H9 (cell line): ENCODE data around the gene TMEM208. TPM values are rescaled to one million over a fixed set of nuclear protein-coding genes. Genes with fewer than 3 reads are reported as not detected.

ENCODE experiments used
- DNase-seq: peaks from one replicate; pipeline ENCODE4 v3.0.0-alpha.2; 2017
- H2AFZ ChIP-seq: one replicate; pipeline ENCODE4 v1.6.1; 2013; ENCODE audit warnings: mild to moderate bottlenecking, low read length, control low read depth, moderate library complexity
- H2AK5ac ChIP-seq: 2 replicates; pipeline ENCODE4 v1.6.1; 2013; ENCODE audit warnings: low read length, control low read depth, mixed read lengths; ENCODE audit not compliant: insufficient read length
- H2BK120ac ChIP-seq: one replicate; pipeline ENCODE4 v1.6.1; 2013; ENCODE audit warnings: low read depth, mild to moderate bottlenecking, low read length, control low read depth, inconsistent platforms; ENCODE audit not compliant: poor library complexity, severe bottlenecking
- H2BK12ac ChIP-seq: 2 replicates; pipeline ENCODE4 v1.6.1; 2013; ENCODE audit warnings: low read length, control low read depth, mixed read lengths, low read depth; ENCODE audit not compliant: insufficient read length
- H2BK15ac ChIP-seq: 2 replicates; pipeline ENCODE4 v1.6.1; 2013; ENCODE audit warnings: low read depth, low read length, control low read depth
- H2BK20ac ChIP-seq: one replicate; pipeline ENCODE4 v1.6.1; 2013; ENCODE audit warnings: low read depth, mild to moderate bottlenecking, low read length, control low read depth, inconsistent platforms; ENCODE audit not compliant: poor library complexity, severe bottlenecking
- H2BK5ac ChIP-seq: 2 replicates; pipeline ENCODE4 v1.6.1; 2013; ENCODE audit warnings: low read length, control low read depth, mixed read lengths; ENCODE audit not compliant: insufficient read length
- H3K14ac ChIP-seq: 2 replicates; pipeline ENCODE4 v1.6.1; 2013; ENCODE audit warnings: low read length, control low read depth; ENCODE audit not compliant: insufficient read depth
- H3K18ac ChIP-seq: 2 replicates; pipeline ENCODE4 v1.6.1; 2013; ENCODE audit warnings: low read depth, mild to moderate bottlenecking, mixed read lengths, low read length, control low read depth; ENCODE audit not compliant: insufficient read length
- H3K23ac ChIP-seq: 2 replicates; pipeline ENCODE4 v1.6.1; 2013; ENCODE audit warnings: low read length, control low read depth, mixed read lengths, low read depth; ENCODE audit not compliant: insufficient read length
- H3K23me2 ChIP-seq: 2 replicates; pipeline ENCODE4 v1.6.1; 2013; ENCODE audit warnings: low read depth, mild to moderate bottlenecking, mixed read lengths, low read length, control low read depth; ENCODE audit not compliant: insufficient read length, poor library complexity, severe bottlenecking
- H3K27ac ChIP-seq: 2 replicates; pipeline ENCODE4 v1.5.1; 2013; ENCODE audit warnings: low read length, control low read depth, mixed read lengths, low read depth; ENCODE audit not compliant: insufficient read length
- H3K27me3 ChIP-seq: 2 replicates; pipeline ENCODE4 v1.6.1; 2013; ENCODE audit warnings: low read length, control low read depth, inconsistent platforms; ENCODE audit not compliant: insufficient read depth
- H3K4ac ChIP-seq: 2 replicates; pipeline ENCODE4 v1.6.1; 2013; ENCODE audit warnings: low read depth, mild to moderate bottlenecking, control low read depth, inconsistent platforms, low read length, moderate library complexity
- H3K4me1 ChIP-seq: 2 replicates; pipeline ENCODE4 v1.6.1; 2013; ENCODE audit warnings: low read length, control low read depth, inconsistent platforms; ENCODE audit not compliant: insufficient read depth
- H3K4me2 ChIP-seq: 2 replicates; pipeline ENCODE4 v1.6.1; 2013; ENCODE audit warnings: low read length, control low read depth, mixed read lengths; ENCODE audit not compliant: insufficient read length, insufficient read depth
- H3K56ac ChIP-seq: 2 replicates; pipeline ENCODE4 v1.6.1; 2013; ENCODE audit warnings: low read depth, mild to moderate bottlenecking, mixed read lengths, low read length, control low read depth; ENCODE audit not compliant: insufficient read length
- H3K79me1 ChIP-seq: 2 replicates; pipeline ENCODE4 v1.6.1; 2013; ENCODE audit warnings: low read depth, mild to moderate bottlenecking, moderate library complexity, low read length, control low read depth, inconsistent platforms; ENCODE audit not compliant: insufficient read depth, poor library complexity, severe bottlenecking
- H3K79me2 ChIP-seq: 2 replicates; pipeline ENCODE4 v1.6.1; 2013; ENCODE audit warnings: low read length, control low read depth, inconsistent platforms; ENCODE audit not compliant: insufficient read depth
- H3K9ac ChIP-seq: 2 replicates; pipeline ENCODE4 v1.6.1; 2013; ENCODE audit warnings: low read length, control low read depth, mixed read lengths; ENCODE audit not compliant: insufficient read length; ENCODE audit errors: extremely low read depth
- H3K9me3 ChIP-seq: one replicate; pipeline ENCODE4 v1.6.1; 2013; ENCODE audit warnings: low read depth, low read length, inconsistent platforms; ENCODE audit not compliant: control insufficient read depth
- H3T11ph ChIP-seq: one replicate; pipeline ENCODE4 v1.6.1; 2013; ENCODE audit warnings: mild to moderate bottlenecking, low read length, control low read depth, inconsistent platforms
- H4K20me1 ChIP-seq: one replicate; pipeline ENCODE4 v1.6.1; 2013; ENCODE audit not compliant: control insufficient read depth, insufficient read length, insufficient read depth
- H4K5ac ChIP-seq: 2 replicates; pipeline ENCODE4 v1.6.1; 2013; ENCODE audit warnings: low read depth, mild to moderate bottlenecking, mixed read lengths, low read length, control low read depth; ENCODE audit not compliant: insufficient read length
- H4K8ac ChIP-seq: replicated peaks from 2 replicates; pipeline ENCODE4 v1.6.1; 2013; ENCODE audit warnings: low read length, control low read depth, mixed read lengths, low read depth; ENCODE audit not compliant: insufficient read length
- H4K91ac ChIP-seq: 2 replicates; pipeline ENCODE4 v1.6.1; 2013; ENCODE audit warnings: low read depth, mild to moderate bottlenecking, moderate library complexity, mixed read lengths, low read length, control low read depth; ENCODE audit not compliant: insufficient read length
- H3K27ac Mint-ChIP-seq, 3 experiments: 2 replicates in 2 of 3; 3 replicates in 1 of 3; pipeline ENCODE4 v1.8.0; 2020 to 2021; ENCODE audit warnings: mixed read lengths in 3 of 3, mild to moderate bottlenecking in 1 of 3, moderate library complexity in 1 of 3
- H3K27me3 Mint-ChIP-seq: 2 replicates; pipeline ENCODE4 v1.8.0; 2021; ENCODE audit warnings: low read depth, mild to moderate bottlenecking, moderate library complexity, mixed read lengths
- H3K36me3 Mint-ChIP-seq, 3 experiments: 2 replicates in 2 of 3; 3 replicates in 1 of 3; pipeline ENCODE4 v1.8.0; 2020 to 2021; ENCODE audit warnings: low read depth in 3 of 3, mixed read lengths in 3 of 3; ENCODE audit not compliant: insufficient read depth in 1 of 3
- H3K4me1 Mint-ChIP-seq, 2 experiments: 2 replicates each; pipeline ENCODE4 v1.8.0; 2020; ENCODE audit warnings: mixed read lengths in 2 of 2
- H3K4me3 Mint-ChIP-seq, 2 experiments: 2 replicates in 1 of 2; 3 replicates in 1 of 2; pipeline ENCODE4 v1.8.0; 2020 to 2021; ENCODE audit warnings: mild to moderate bottlenecking in 2 of 2, mixed read lengths in 2 of 2, moderate library complexity in 1 of 2
- H3K9me3 Mint-ChIP-seq, 2 experiments: 2 replicates in 1 of 2; 3 replicates in 1 of 2; pipeline ENCODE4 v1.8.0; 2020; ENCODE audit warnings: mild to moderate bottlenecking in 2 of 2, mixed read lengths in 2 of 2, moderate library complexity in 1 of 2
- CTCF ChIP-seq: fragments of 200-600 bp; sonication (generic); conservative IDR thresholded peaks from 3 replicates; pipeline ENCODE4 v1.8.0; 2021; ENCODE audit warnings: antibody characterized with exemption, mild to moderate bottlenecking
- WGBS: extraction: QIAGEN DNeasy Blood & Tissue Kit; methylation state at CpG from one replicate; pipeline ENCODE4 v1.1.7; 2013; ENCODE audit warnings: missing lambda C conversion rate, low lambda C conversion rate, mixed read lengths; ENCODE audit not compliant: insufficient read length; ENCODE audit errors: extremely low coverage; 5-methylcytosine and 5-hydroxymethylcytosine counted together
- total RNA-seq: library from RNA; stranded (reverse); gene quantifications from 2 replicates; pipeline ENCODE4 v1.2.1, GENCODE V29; 2021

TMEM208 gene
- total RNA-seq, 1 experiment from 2014 or later: 42.6 TPM

- Histone ChIP-seq H3K9me3 (no peaks in the 10 kb centered on the region), H3T11ph (no peak overlapping the region), H4K5ac (no peak overlapping the region), H3K9ac (no peak overlapping the region), H3K27ac (no peak overlapping the region), H4K20me1 (no peaks in the 10 kb centered on the region), H3K4me1 (peaks cover 4% of the 10 kb centered on the region; the same call in 1 of the 2 replicates), H3K4me2 (no peak overlapping the region), H3K14ac (no peak overlapping the region), H2BK12ac (no peak overlapping the region), H3K56ac (no peak overlapping the region), H2AK5ac (no peak overlapping the region), H2BK15ac (no peak overlapping the region), H2BK5ac (no peak overlapping the region), H4K8ac (no peak overlapping the region), H3K4ac (no peak overlapping the region), H2BK120ac (no peak overlapping the region), H3K27me3 (peaks cover 4% of the 10 kb centered on the region), H3K79me1 (peaks cover 10% of the 10 kb centered on the region), H3K23me2 (peaks cover 18% of the 10 kb centered on the region), H3K18ac (no peak overlapping the region), H3K79me2 (peaks cover 10% of the 10 kb centered on the region; the same call in 1 of the 2 replicates), H4K91ac (no peak overlapping the region), H2BK20ac (no peak overlapping the region), H2AFZ (no peak overlapping the region), H3K23ac (no peak overlapping the region)
- no peak for DNase-seq
- no peak for TF ChIP-seq CTCF
- Mint-ChIP-seq H3K9me3 (no peaks in the 10 kb centered on the region; a peak in 2 of 5 replicates), H3K27me3 (peaks cover 29% of the 10 kb centered on the region), H3K4me1 (peaks cover 30 to 36% of the 10 kb centered on the region in 2 experiments), H3K36me3 (peaks cover 3 to 7% (median 5%) of the 10 kb centered on the region in 3 experiments; a peak in 5 of 7 replicates), H3K4me3 (no peak overlapping the region), H3K27ac (no peak overlapping the region)
- no CpG with 5 or more reads among the region's 4 CpGs for WGBS
Measured at GRCh38 chr16:67188323-67188722, 38.6 kb upstream of the TMEM208 start.
